Gastrocnemius medialis (tissue), 4 donors: ENCODE data around the gene IRAG1. TPM values are rescaled to one million over a fixed set of nuclear protein-coding genes. Genes with fewer than 3 reads are reported as not detected.

Source experiments
- ATAC-seq, 2 donors: fragments of 150-250 bp; one replicate each; pipeline ENCODE4 v1.9.1; 2016
- DNase-seq, 2 donors: peaks; one replicate each; pipeline ENCODE4 v3.0.0-alpha.2; 2019
- H3K27ac ChIP-seq, 4 donors: fragments of 200-600 bp; sonication (generic); 1 replicate in 1 of 4; 2 replicates in 3 of 4; pipeline ENCODE4 v1.5.1; 2016 to 2018; ENCODE audit warnings: mild to moderate bottlenecking in 2 of 4, moderate library complexity in 1 of 4
- H3K27me3 ChIP-seq, 3 donors: fragments of 200-600 bp; sonication (generic) in 2 of 3; 1 replicate in 1 of 3; 2 replicates in 2 of 3; pipeline versions ENCODE4 v1.5.1 to v1.6.0; 2016 to 2019; ENCODE audit warnings: mild to moderate bottlenecking in 1 of 3, moderate library complexity in 1 of 3
- H3K36me3 ChIP-seq, 2 donors: fragments of 200-600 bp; sonication (generic) in 1 of 2; one replicate each; pipeline ENCODE4 v1.5.1; 2017 to 2018
- H3K4me1 ChIP-seq, 2 donors: fragments of 200-600 bp; sonication (generic) in 1 of 2; one replicate each; pipeline ENCODE4 v1.5.1; 2016 to 2017; ENCODE audit warnings: mild to moderate bottlenecking in 2 of 2
- H3K4me3 ChIP-seq, 4 donors: fragments of 200-600 bp; sonication (generic) in 3 of 4; 1 replicate in 1 of 4; 2 replicates in 3 of 4; pipeline ENCODE4 v1.5.1; 2016 to 2019; ENCODE audit warnings: mild to moderate bottlenecking in 2 of 4
- H3K9me3 ChIP-seq, 3 donors: fragments of 200-600 bp; sonication (generic) in 2 of 3; 1 replicate in 1 of 3; 2 replicates in 2 of 3; pipeline ENCODE4 v1.5.1; 2016 to 2019
- CTCF ChIP-seq, 5 experiments: fragments of 450-650 bp in 3 of 5; fragments of 200-600 bp in 2 of 5; sonication (generic) in 2 of 5; IDR thresholded peaks in 4 of 5; conservative IDR thresholded peaks in 1 of 5; 1 replicate in 4 of 5; 2 replicates in 1 of 5; pipeline ENCODE4 v1.5.1; 2016 to 2019; ENCODE audit warnings: antibody characterized with exemption in 5 of 5, mild to moderate bottlenecking in 3 of 5, moderate library complexity in 3 of 5
- POLR2A ChIP-seq, 2 donors: fragments of 450-650 bp; IDR thresholded peaks; one replicate each; pipeline ENCODE4 v1.6.1; 2017; ENCODE audit warnings: antibody characterized with exemption in 2 of 2, mild to moderate bottlenecking in 2 of 2, moderate library complexity in 2 of 2
- in situ Hi-C, 4 donors: fragments of 200-750 bp; cut with MboI; loops; one replicate each; pipeline versions ENCODE4 v1.15.0 to v1.8.0; 2017; ENCODE audit warnings: low sequenced_read_pairs in 4 of 4
- intact Hi-C: fragments of 100-400 bp; cut with DNase I; formaldehyde crosslinking; loops from one replicate; pipeline ENCODE4 v1.15.1; 2023; ENCODE audit warnings: low total_unique reads
- total RNA-seq, 4 donors: library from RNA; depleted of rRNA; stranded (reverse); fragments of >200 nt; gene quantifications; one replicate each; pipeline versions ENCODE4 v1.1.0 to v1.2.3, GENCODE V29; 2016

Gene IRAG1
- total RNA-seq, 4 donors from 2014 or later = 1.6 to 7.6 (median 3.6) TPM

GRCh38 chr11:10664496-10664895 is 29.1 kb downstream of the IRAG1 start:
- Histone ChIP-seq H3K9me3 (no peaks in the 10 kb centered on the region), H3K4me3 (no peak overlapping the region), H3K4me1 (peaks cover 16 to 48% of the 10 kb centered on the region in 2 donors), H3K27me3 (no peaks in the 10 kb centered on the region), H3K27ac (peak overlapping the region; percentile 7 to 81 (median 50)), H3K36me3 (no peaks in the 10 kb centered on the region)
- in situ Hi-C loops (loop anchor here in 1 of 4 donors (25.0 kb wide), 1 partner anchor 127 kb away; the partner anchor contains the start of gene RNF141), intact Hi-C loops (no loop called here)
- no peak for DNase-seq
- TF ChIP-seq CTCF (IDR thresholded peaks at IDR 0.05 in 4 of 5, conservative IDR thresholded peaks at IDR 0.05 in 1 of 5) = no peak
- TF ChIP-seq POLR2A (IDR thresholded peaks at IDR 0.05) = no peak
- no peak for ATAC-seq

GRCh38 chr11:10663990-10664389 is 29.6 kb downstream of the IRAG1 start:
- peak overlapping the region; percentile 32 to 81 (median 56) for H3K27ac ChIP-seq
- H3K4me3 ChIP-seq = no peak overlapping the region
- in situ Hi-C loops = loop anchor here in 1 of 4 donors (25.0 kb wide), 1 partner anchor 127 kb away; the partner anchor contains the start of gene RNF141
- TF ChIP-seq POLR2A (IDR thresholded peaks at IDR 0.05) (no peak), CTCF (IDR thresholded peaks at IDR 0.05 in 4 of 5, conservative IDR thresholded peaks at IDR 0.05 in 1 of 5) (no peak)
- H3K27me3 ChIP-seq = no peaks in the 10 kb centered on the region
- H3K4me1 ChIP-seq = peaks cover 16 to 48% of the 10 kb centered on the region in 2 donors
- ATAC-seq = peak in 1 of 2 donors; percentile 14
- peak in 1 of 2 donors; percentile 37 for DNase-seq
- no peaks in the 10 kb centered on the region for H3K9me3 ChIP-seq
- intact Hi-C loops = no loop called here
- H3K36me3 ChIP-seq = no peaks in the 10 kb centered on the region

DNA sequence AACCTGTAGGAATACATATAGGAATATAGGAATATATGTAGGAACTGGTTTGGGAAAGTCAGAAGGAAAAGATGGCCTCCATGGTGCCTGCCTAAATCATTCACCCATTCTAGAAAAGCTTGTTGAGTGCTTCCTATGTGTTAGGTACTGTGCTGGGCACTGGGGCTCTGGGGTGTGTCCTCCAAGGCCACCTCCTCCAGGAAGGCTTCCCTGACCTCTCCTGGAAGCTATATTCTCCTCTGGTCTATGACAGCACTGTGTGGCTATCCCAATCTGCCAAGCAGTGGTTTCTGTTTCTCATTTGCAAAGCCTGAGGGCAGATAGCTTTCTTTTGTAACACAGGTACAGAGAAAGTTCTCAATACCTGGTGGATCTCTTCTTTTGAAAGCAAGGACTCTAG is 30.2 kb downstream of the IRAG1 start:
- in situ Hi-C loops (loop anchor here in 1 of 4 donors (25.0 kb wide), 1 partner anchor 126 kb away; the partner anchor contains the start of gene RNF141), intact Hi-C loops (no loop called here)
- Histone ChIP-seq H3K4me3 (no peak overlapping the region), H3K4me1 (peaks cover 20 to 48% of the 10 kb centered on the region in 2 donors), H3K36me3 (no peaks in the 10 kb centered on the region), H3K27ac (peak overlapping the region; percentile 32 to 81 (median 56)), H3K27me3 (no peaks in the 10 kb centered on the region), H3K9me3 (no peaks in the 10 kb centered on the region)
- TF ChIP-seq POLR2A (IDR thresholded peaks at IDR 0.05) (no peak), CTCF (IDR thresholded peaks at IDR 0.05 in 4 of 5, conservative IDR thresholded peaks at IDR 0.05 in 1 of 5) (no peak)
- DNase-seq (no peak), ATAC-seq (no peak)

DNA sequence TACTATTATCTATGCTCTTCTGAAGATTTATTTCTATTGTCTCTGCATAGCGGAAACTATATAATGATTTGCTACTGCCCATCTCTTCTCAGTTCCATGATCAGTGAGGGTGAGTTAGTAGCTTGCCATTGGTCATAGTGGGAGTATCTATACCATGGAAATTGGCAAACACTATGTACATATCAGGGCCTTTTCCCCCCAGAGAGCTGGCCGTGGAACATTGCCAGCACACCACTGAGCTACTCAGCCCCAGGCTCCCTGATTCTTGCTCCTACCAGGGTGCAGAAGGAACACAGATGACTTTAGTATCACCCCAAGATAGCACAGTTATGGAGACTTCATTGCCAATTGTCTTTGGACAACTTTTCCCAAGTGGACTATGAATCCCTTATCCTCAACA is 33.2 kb downstream of the IRAG1 start:
- intact Hi-C loops = no loop called here
- TF ChIP-seq CTCF (IDR thresholded peaks at IDR 0.05 in 4 of 5, conservative IDR thresholded peaks at IDR 0.05 in 1 of 5) = no peak
- TF ChIP-seq POLR2A (IDR thresholded peaks at IDR 0.05) = no peak
- Histone ChIP-seq H3K27me3 (no peaks in the 10 kb centered on the region), H3K36me3 (no peaks in the 10 kb centered on the region), H3K4me3 (no peak overlapping the region), H3K27ac (peak overlapping the region; percentile 70 to 87 (median 78)), H3K4me1 (peaks cover 28 to 61% of the 10 kb centered on the region in 2 donors), H3K9me3 (no peaks in the 10 kb centered on the region)
- ATAC-seq (no peak), DNase-seq (no peak)
- in situ Hi-C loops = loop anchor here in 1 of 4 donors (25.0 kb wide), 1 partner anchor 123 kb away; the partner anchor contains the start of gene RNF141
